Loucy (cell line): Measurements from ENCODE around the gene NXF3.

Experiments used
- H2AFZ ChIP-seq: fragments of 200-600 bp; sonication (generic); 2 replicates; pipeline ENCODE4 v1.6.0; 2016; ENCODE audit warnings: antibody characterized with exemption, mild to moderate bottlenecking, low read length, moderate library complexity
- H3F3A ChIP-seq: fragments of 200-600 bp; 2 replicates; pipeline ENCODE4 v1.6.0; 2016; ENCODE audit warnings: antibody characterized with exemption, low read depth, mild to moderate bottlenecking
- H3K27me3 ChIP-seq: fragments of 200-600 bp; sonication (generic); 2 replicates; pipeline ENCODE4 v1.6.1; 2014; ENCODE audit warnings: low read length, mild to moderate bottlenecking; ENCODE audit not compliant: insufficient read depth, poor library complexity, severe bottlenecking
- H3K36me3 ChIP-seq: fragments of 200-600 bp; sonication (generic); 2 replicates; pipeline ENCODE4 v1.6.1; 2016; ENCODE audit warnings: low read length; ENCODE audit not compliant: insufficient read depth
- H3K4me1 ChIP-seq: fragments of 200-600 bp; sonication (generic); 2 replicates; pipeline ENCODE4 v1.5.1; 2014; ENCODE audit warnings: low read length, mild to moderate bottlenecking; ENCODE audit not compliant: insufficient read depth, poor library complexity, severe bottlenecking
- H3K4me2 ChIP-seq: fragments of 200-600 bp; sonication (generic); 2 replicates; pipeline ENCODE4 v1.6.0; 2014; ENCODE audit warnings: antibody characterized with exemption, low read length, low read depth, mild to moderate bottlenecking; ENCODE audit not compliant: poor library complexity, severe bottlenecking
- H3K4me3 ChIP-seq: fragments of 200-600 bp; sonication (generic); 2 replicates; pipeline ENCODE4 v1.5.1; 2014; ENCODE audit warnings: low read length, mild to moderate bottlenecking, mixed read lengths; ENCODE audit not compliant: poor library complexity, severe bottlenecking
- H3K79me2 ChIP-seq: fragments of 200-600 bp; sonication (generic); 2 replicates; pipeline ENCODE4 v1.6.1; 2014; ENCODE audit warnings: low read length; ENCODE audit not compliant: insufficient read depth
- H3K9ac ChIP-seq: fragments of 200-600 bp; sonication (generic); 2 replicates; pipeline ENCODE4 v1.6.0; 2014; ENCODE audit warnings: mild to moderate bottlenecking, low read depth, low read length, moderate library complexity; ENCODE audit not compliant: poor library complexity, severe bottlenecking
- H3K9me2 ChIP-seq: fragments of 200-600 bp; sonication (generic); replicated peaks from 2 replicates; pipeline ENCODE4 v1.6.1; 2016; ENCODE audit warnings: low read depth, low read length, mixed read lengths
- H3K9me3 ChIP-seq: fragments of 200-600 bp; sonication (generic); 2 replicates; pipeline ENCODE4 v1.6.1; 2014; ENCODE audit warnings: mild to moderate bottlenecking, antibody characterized with exemption, low read length, low read depth; ENCODE audit not compliant: insufficient read depth
- H4K20me1 ChIP-seq: fragments of 200-600 bp; sonication (generic); 2 replicates; pipeline ENCODE4 v1.6.0; 2014; ENCODE audit warnings: antibody characterized with exemption, low read length, mild to moderate bottlenecking; ENCODE audit not compliant: insufficient read depth, poor library complexity, severe bottlenecking
- CTCF ChIP-seq: fragments of 200-600 bp; sonication (generic); conservative IDR thresholded peaks from 2 replicates; pipeline ENCODE4 v1.5.1; 2014; ENCODE audit warnings: mild to moderate bottlenecking, antibody characterized with exemption, low read length
- EZH2phosphoT487 ChIP-seq: fragments of 200-600 bp; IDR thresholded peaks from 2 replicates; pipeline ENCODE4 v1.6.1; 2018; ENCODE audit warnings: antibody characterized with exemption, mild to moderate bottlenecking, moderate library complexity, borderline replicate concordance

Gene NXF3

DNA sequence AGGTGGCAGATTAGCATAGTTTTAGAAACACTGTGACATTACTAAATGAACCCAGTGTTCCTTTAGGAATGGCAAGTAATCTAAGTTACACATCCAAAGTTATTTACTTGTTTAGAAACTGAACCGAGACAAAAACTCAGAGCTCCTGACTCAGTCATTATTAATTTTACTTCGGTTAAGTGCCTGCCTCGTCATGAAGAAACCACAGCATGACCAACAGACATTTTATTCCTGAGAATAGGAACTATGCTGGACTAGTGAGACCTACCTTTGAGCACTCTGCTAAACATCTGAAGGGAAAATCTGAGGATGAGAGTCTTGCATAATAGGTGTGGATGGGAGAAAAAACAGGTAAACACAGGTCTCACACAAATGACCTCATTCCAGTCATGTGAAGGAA lies 31.5 kb downstream of the NXF3 start:
- Histone ChIP-seq H3K9me2 (no peaks in the 10 kb centered on the region), H3F3A (no peaks in the 10 kb centered on the region), H2AFZ (no peak overlapping the region), H3K4me2 (no peak overlapping the region), H3K4me1 (no peaks in the 10 kb centered on the region), H3K27me3 (no peaks in the 10 kb centered on the region), H3K79me2 (no peaks in the 10 kb centered on the region), H3K4me3 (no peak overlapping the region), H4K20me1 (no peaks in the 10 kb centered on the region), H3K36me3 (no peaks in the 10 kb centered on the region), H3K9ac (no peak overlapping the region), H3K9me3 (no peaks in the 10 kb centered on the region)
- TF ChIP-seq CTCF (no peak), EZH2phosphoT487 (no peak)

GRCh38 chrX:103056902-103057301 lies 36.0 kb downstream of the NXF3 start:
- H3K9ac ChIP-seq = no peak overlapping the region
- no peak overlapping the region for H3K4me2 ChIP-seq
- no peaks in the 10 kb centered on the region for H3K9me2 ChIP-seq
- H3K36me3 ChIP-seq = no peaks in the 10 kb centered on the region
- no peaks in the 10 kb centered on the region for H3K27me3 ChIP-seq
- H2AFZ ChIP-seq = no peak overlapping the region
- no peaks in the 10 kb centered on the region for H3K9me3 ChIP-seq
- H3K4me3 ChIP-seq = no peak overlapping the region
- no peaks in the 10 kb centered on the region for H4K20me1 ChIP-seq
- peaks cover 10% of the 10 kb centered on the region for H3K4me1 ChIP-seq
- no peak for TF ChIP-seq EZH2phosphoT487
- no peak for TF ChIP-seq CTCF
- H3K79me2 ChIP-seq = no peaks in the 10 kb centered on the region
- H3F3A ChIP-seq = no peaks in the 10 kb centered on the region

DNA sequence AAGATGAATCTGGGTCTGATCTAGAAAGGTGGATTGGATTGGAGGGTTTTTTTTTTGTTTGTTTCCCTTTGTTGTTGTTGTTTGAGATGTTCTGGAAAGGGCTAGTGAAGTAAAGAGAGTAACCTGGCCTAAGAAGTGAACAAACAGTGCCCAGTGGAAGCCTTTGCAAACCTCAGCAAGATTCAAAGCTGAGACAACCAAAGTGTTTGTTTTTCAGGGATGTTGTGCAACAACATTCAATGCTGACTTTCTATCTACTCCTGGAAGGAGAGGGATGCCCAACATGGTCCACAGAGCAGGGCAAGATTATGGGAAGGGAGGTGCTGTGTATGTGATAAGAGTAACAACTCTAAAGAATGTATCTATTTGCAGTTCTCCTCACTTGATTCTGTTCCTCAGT lies 40.3 kb downstream of the NXF3 start:
- no peak overlapping the region for H3K9ac ChIP-seq
- no peaks in the 10 kb centered on the region for H3K79me2 ChIP-seq

More for the DNA sequence above, 40.3 kb downstream of the NXF3 start:
- no peaks in the 10 kb centered on the region for H3F3A ChIP-seq
- no peak overlapping the region for H3K4me3 ChIP-seq
- no peaks in the 10 kb centered on the region for H3K27me3 ChIP-seq
- no peaks in the 10 kb centered on the region for H3K9me3 ChIP-seq
- H3K36me3 ChIP-seq = no peaks in the 10 kb centered on the region
- TF ChIP-seq CTCF (no peak), EZH2phosphoT487 (no peak)
- no peaks in the 10 kb centered on the region for H3K9me2 ChIP-seq
- no peaks in the 10 kb centered on the region for H4K20me1 ChIP-seq
- peak overlapping the region; percentile 10 for H3K4me2 ChIP-seq
- peaks cover 10% of the 10 kb centered on the region for H3K4me1 ChIP-seq
- no peak overlapping the region for H2AFZ ChIP-seq
